SK-N-SH (cell line): ENCODE data around the gene G2E3. TPM values are rescaled to one million over a fixed set of nuclear protein-coding genes. Genes with fewer than 3 reads are reported as not detected.
A peak's percentile ranks its signal among the peaks of the same experiment; 100 is the strongest.

ENCODE experiments used
- CTCF ChIA-PET: fragments of 300-600, 350-600 bp; formaldehyde crosslinking; extraction: SDS; loops from one replicate; lab custom pipeline; 2021; lab: Yijun Ruan, JAX
- POLR2A ChIA-PET: fragments of 350-600 bp; sonication (Branson Sonifier 250); formaldehyde crosslinking; extraction: SDS; loops from one replicate; lab custom pipeline; 2020; ENCODE audit warnings: antibody characterized with exemption, inconsistent platforms; lab: Yijun Ruan, JAX
- DNase-seq: peaks from one replicate; pipeline ENCODE4 v3.0.0; 2012
- H2AFZ ChIP-seq: fragments of 200-600 bp; sonication (generic); 2 replicates; pipeline ENCODE4 v1.8.1; 2016; ENCODE audit warnings: antibody characterized with exemption, mild to moderate bottlenecking, low read depth
- H3F3A ChIP-seq: fragments of 200-600 bp; sonication (generic); replicated peaks from 2 replicates; pipeline ENCODE3; 2016; ENCODE audit warnings: antibody characterized with exemption, mild to moderate bottlenecking; ENCODE audit not compliant: insufficient read depth
- H3K27ac ChIP-seq, 2 experiments: fragments of 200-500 bp in 1 of 2; fragments of 200-600 bp in 1 of 2; sonication (Bioruptor generic) in 1 of 2; sonication (generic), shearing (Covaris generic) in 1 of 2; 2 replicates each; pipeline versions ENCODE4 v1.5.1 to v1.6.1; 2014 to 2016; ENCODE audit warnings: low read depth in 2 of 2, inconsistent platforms in 1 of 2, low read length in 1 of 2, mild to moderate bottlenecking in 1 of 2, mixed read lengths in 1 of 2
- H3K27me3 ChIP-seq: fragments of 200-600 bp; sonication (generic), shearing (Covaris generic); 2 replicates; pipeline ENCODE4 v1.6.1; 2016; ENCODE audit warnings: mixed run types; ENCODE audit not compliant: insufficient read depth
- H3K36me3 ChIP-seq, 2 experiments: fragments of 200-500 bp in 1 of 2; fragments of 200-600 bp in 1 of 2; sonication (Bioruptor generic) in 1 of 2; sonication (generic) in 1 of 2; replicated peaks in 1 of 2; 2 replicates each; pipeline versions ENCODE3 to v1.5.1; 2014 to 2016; ENCODE audit warnings: low read length in 1 of 2, mild to moderate bottlenecking in 1 of 2; ENCODE audit not compliant: insufficient read depth in 2 of 2, control insufficient read depth in 1 of 2
- H3K4me1 ChIP-seq, 2 experiments: fragments of 200-500 bp in 1 of 2; fragments of 200-600 bp in 1 of 2; sonication (Bioruptor generic) in 1 of 2; sonication (generic), shearing (Covaris generic) in 1 of 2; 2 replicates each; pipeline versions ENCODE4 v1.5.1 to v1.6.1; 2014 to 2016; ENCODE audit warnings: low read depth in 1 of 2, low read length in 1 of 2, mixed run types in 1 of 2; ENCODE audit not compliant: insufficient read depth in 2 of 2, control insufficient read depth in 1 of 2
- H3K4me2 ChIP-seq: fragments of 200-600 bp; sonication (generic), shearing (Covaris generic); 2 replicates; pipeline ENCODE4 v1.6.1; 2017; ENCODE audit warnings: mixed run types
- H3K4me3 ChIP-seq, 2 experiments: fragments of 200-500 bp in 1 of 2; fragments of 200-600 bp in 1 of 2; sonication (Bioruptor generic) in 1 of 2; sonication (generic), shearing (Covaris generic) in 1 of 2; 2 replicates each; pipeline versions ENCODE4 v1.5.1 to v1.8.1; 2014 to 2016; ENCODE audit warnings: low read depth in 2 of 2, inconsistent platforms in 1 of 2, low read length in 1 of 2, mild to moderate bottlenecking in 1 of 2, mixed read lengths in 1 of 2, moderate library complexity in 1 of 2
- H3K79me2 ChIP-seq: fragments of 200-600 bp; sonication (generic); 2 replicates; pipeline ENCODE4 v1.8.1; 2017; ENCODE audit warnings: mild to moderate bottlenecking; ENCODE audit not compliant: insufficient read depth
- H3K9ac ChIP-seq: fragments of 200-600 bp; sonication (generic); 2 replicates; pipeline ENCODE4 v1.6.1; 2017; ENCODE audit warnings: mixed run types
- H3K9me2 ChIP-seq: fragments of 200-600 bp; sonication (generic); 2 replicates; pipeline ENCODE4 v1.6.1; 2017; ENCODE audit warnings: mixed run types
- H3K9me3 ChIP-seq: fragments of 200-600 bp; sonication (generic); 2 replicates; pipeline ENCODE4 v1.6.1; 2017; ENCODE audit warnings: mixed run types, mild to moderate bottlenecking, moderate library complexity
- H4K20me1 ChIP-seq: fragments of 200-600 bp; sonication (generic); 2 replicates; pipeline ENCODE4 v1.6.1; 2017; ENCODE audit warnings: mild to moderate bottlenecking, mixed run types; ENCODE audit not compliant: insufficient read depth
- CHD2 ChIP-seq: fragments of 150-350 bp; IDR thresholded peaks from 2 replicates; pipeline ENCODE4 v1.6.1; 2018; ENCODE audit warnings: low read length; ENCODE audit not compliant: partially characterized antibody
- GABPA ChIP-seq: IDR thresholded peaks from 2 replicates; pipeline ENCODE4 v1.4.0; 2012; ENCODE audit warnings: low read depth, mild to moderate bottlenecking
- MXI1 ChIP-seq: IDR thresholded peaks from 2 replicates; pipeline ENCODE4 v1.6.1; 2012; ENCODE audit warnings: mild to moderate bottlenecking, low read depth, low read length, improper control_type of control experiment
- RAD21 ChIP-seq: IDR thresholded peaks from 2 replicates; pipeline ENCODE4 v1.6.1; 2012; ENCODE audit warnings: mild to moderate bottlenecking, low read length
- SIN3A ChIP-seq: IDR thresholded peaks from 2 replicates; pipeline ENCODE4 v1.6.1; 2012; ENCODE audit warnings: low read depth, mild to moderate bottlenecking, low read length, moderate library complexity, borderline replicate concordance
- SMC3 ChIP-seq: IDR thresholded peaks from 2 replicates; pipeline ENCODE4 v1.6.1; 2012; ENCODE audit warnings: low read depth, low read length, improper control_type of control experiment
- YY1 ChIP-seq: IDR thresholded peaks from 2 replicates; pipeline ENCODE4 v1.4.0; 2012; ENCODE audit warnings: low read depth, mild to moderate bottlenecking
- WGBS: methylation state at CpG from one replicate; pipeline ENCODE4 v1.1.6; 2017; ENCODE audit warnings: low lambda C conversion rate; 5-methylcytosine and 5-hydroxymethylcytosine counted together
- polyA plus RNA-seq, 3 experiments: library from polyadenylated mRNA; depleted of rRNA; stranded (reverse); fragments of >200 nt; gene quantifications; 2 replicates each; pipeline ENCODE4 v1.2.3, GENCODE V29; 2012
- TF ChIP-seq, protein P1 (sequence below): fragments of 200-600 bp; sonication (generic); IDR thresholded peaks from 2 replicates; pipeline ENCODE4 v1.6.1; 2017; ENCODE audit warnings: antibody characterized with exemption, mild to moderate bottlenecking, moderate library complexity
- TF ChIP-seq, protein P2 (sequence below): IDR thresholded peaks from 2 replicates; pipeline ENCODE4 v1.4.0; 2012; ENCODE audit warnings: low read depth, borderline replicate concordance
- TF ChIP-seq, protein P3 (sequence below): IDR thresholded peaks from 2 replicates; pipeline ENCODE4 v1.4.0; 2012; ENCODE audit warnings: low read depth
- TF ChIP-seq, protein P4 (sequence below): IDR thresholded peaks from 2 replicates; pipeline ENCODE4 v1.4.0; 2012; ENCODE audit warnings: low read depth, borderline replicate concordance

The G2E3 gene
- polyA plus RNA-seq, 1 of the 3 experiments (the other 2 are of a cell fraction) = 2.9 TPM

DNA sequence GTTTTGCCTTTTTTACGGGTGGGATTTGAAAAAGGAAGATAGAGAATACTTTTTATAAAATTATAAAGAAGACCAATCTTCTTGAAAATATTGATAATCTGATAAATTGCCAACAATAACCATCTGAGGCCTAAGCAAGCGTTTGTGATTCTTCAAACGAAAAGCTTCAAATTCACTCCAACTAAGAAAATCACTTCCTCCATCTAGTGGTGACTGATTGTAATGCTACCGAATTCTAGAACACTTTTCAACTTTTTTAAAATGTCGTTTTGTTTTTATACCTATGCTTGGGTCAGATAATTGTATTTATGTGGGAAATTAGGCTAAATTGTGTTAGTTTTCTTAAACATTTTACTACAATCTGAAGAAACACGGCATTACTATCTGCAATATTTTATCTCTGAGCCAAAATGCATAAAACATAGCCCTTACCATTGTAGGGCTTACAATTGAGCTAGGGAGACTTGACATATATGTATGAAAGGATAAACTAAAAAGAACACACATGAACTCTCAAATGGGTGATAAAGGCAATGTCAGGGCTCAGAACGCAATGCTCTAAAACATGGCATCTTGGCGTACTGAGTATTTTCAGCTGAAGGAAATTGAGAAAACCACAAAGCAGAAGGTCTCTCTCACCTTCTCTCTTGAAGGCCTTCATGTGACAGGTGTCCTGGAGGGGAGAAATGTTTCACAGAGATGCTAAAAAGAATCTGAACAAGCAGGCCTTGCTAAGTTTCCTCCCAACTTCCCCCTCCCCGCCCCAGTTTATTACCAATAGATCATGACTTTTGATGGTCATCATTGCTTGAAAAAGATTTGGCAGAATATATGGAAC, 36.8 kb upstream of the G2E3 start:
- no peaks in the 10 kb centered on the region for H3K27me3 ChIP-seq
- ChIA-PET CTCF (interaction anchor here (0.5 to 4.6 kb wide), 24 partner anchors 9 to 200 kb away, joined by 3 to 30 read pairs (median 4); no protein-coding TSS in a partner anchor), POLR2A (no interaction called here)
- no peaks in the 10 kb centered on the region for H3K79me2 ChIP-seq
- 38% methylated on average over 9 of the region's 9 CpGs for WGBS
- H3K27ac ChIP-seq = no peak overlapping the region
- TF ChIP-seq GABPA = no peak
- TF ChIP-seq RAD21 = peak; percentile 63
- TF ChIP-seq CHD2 = no peak
- TF ChIP-seq SMC3 = peak; percentile 22; the same call in 1 of the 2 replicates
- TF ChIP-seq, protein P1, sequence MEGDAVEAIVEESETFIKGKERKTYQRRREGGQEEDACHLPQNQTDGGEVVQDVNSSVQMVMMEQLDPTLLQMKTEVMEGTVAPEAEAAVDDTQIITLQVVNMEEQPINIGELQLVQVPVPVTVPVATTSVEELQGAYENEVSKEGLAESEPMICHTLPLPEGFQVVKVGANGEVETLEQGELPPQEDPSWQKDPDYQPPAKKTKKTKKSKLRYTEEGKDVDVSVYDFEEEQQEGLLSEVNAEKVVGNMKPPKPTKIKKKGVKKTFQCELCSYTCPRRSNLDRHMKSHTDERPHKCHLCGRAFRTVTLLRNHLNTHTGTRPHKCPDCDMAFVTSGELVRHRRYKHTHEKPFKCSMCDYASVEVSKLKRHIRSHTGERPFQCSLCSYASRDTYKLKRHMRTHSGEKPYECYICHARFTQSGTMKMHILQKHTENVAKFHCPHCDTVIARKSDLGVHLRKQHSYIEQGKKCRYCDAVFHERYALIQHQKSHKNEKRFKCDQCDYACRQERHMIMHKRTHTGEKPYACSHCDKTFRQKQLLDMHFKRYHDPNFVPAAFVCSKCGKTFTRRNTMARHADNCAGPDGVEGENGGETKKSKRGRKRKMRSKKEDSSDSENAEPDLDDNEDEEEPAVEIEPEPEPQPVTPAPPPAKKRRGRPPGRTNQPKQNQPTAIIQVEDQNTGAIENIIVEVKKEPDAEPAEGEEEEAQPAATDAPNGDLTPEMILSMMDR = peak; percentile 74
- TF ChIP-seq, protein P2, sequence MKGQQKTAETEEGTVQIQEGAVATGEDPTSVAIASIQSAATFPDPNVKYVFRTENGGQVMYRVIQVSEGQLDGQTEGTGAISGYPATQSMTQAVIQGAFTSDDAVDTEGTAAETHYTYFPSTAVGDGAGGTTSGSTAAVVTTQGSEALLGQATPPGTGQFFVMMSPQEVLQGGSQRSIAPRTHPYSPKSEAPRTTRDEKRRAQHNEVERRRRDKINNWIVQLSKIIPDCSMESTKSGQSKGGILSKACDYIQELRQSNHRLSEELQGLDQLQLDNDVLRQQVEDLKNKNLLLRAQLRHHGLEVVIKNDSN = no peak
- no peaks in the 10 kb centered on the region for H3K36me3 ChIP-seq
- no peaks in the 10 kb centered on the region for H3F3A ChIP-seq
- no peak overlapping the region; the same call in 1 of the 2 replicates for H2AFZ ChIP-seq
- H4K20me1 ChIP-seq = no peaks in the 10 kb centered on the region
- no peaks in the 10 kb centered on the region for H3K9me2 ChIP-seq
- H3K4me2 ChIP-seq = no peak overlapping the region
- no peaks in the 10 kb centered on the region for H3K9me3 ChIP-seq
- peak; percentile 8 for DNase-seq
- H3K4me1 ChIP-seq = no peaks in the 10 kb centered on the region
- no peak overlapping the region for H3K4me3 ChIP-seq
- no peak overlapping the region for H3K9ac ChIP-seq

DNA sequence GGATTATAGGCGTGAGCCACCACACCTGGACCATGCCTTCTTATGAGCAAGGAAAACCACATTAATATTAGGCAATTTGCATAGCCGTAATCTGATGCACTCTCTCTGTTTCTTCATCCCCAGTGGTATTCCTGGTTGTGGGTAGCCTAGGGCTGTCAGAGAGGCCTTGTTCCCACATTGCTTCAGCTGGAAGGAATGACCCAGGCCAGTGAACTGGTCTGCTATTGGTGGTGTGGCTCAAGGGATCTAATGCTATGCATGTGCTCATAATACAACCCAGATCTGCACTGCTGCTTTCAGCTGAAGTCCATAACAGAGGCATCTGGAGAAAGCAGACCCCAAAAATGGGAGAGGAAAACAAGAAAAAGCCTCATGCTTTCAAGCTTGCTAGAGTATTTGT, 33.1 kb upstream of the G2E3 start:
- ChIA-PET CTCF (interaction anchor here (1.2 kb wide), 1 partner anchor 9 kb away, joined by 3 read pairs; no protein-coding TSS in a partner anchor), POLR2A (no interaction called here)
- Histone ChIP-seq H3K4me3 (no peak overlapping the region), H3K4me1 (no peaks in the 10 kb centered on the region), H3F3A (no peaks in the 10 kb centered on the region), H3K9me3 (no peaks in the 10 kb centered on the region), H3K27ac (no peak overlapping the region), H3K9ac (no peak overlapping the region), H2AFZ (no peak overlapping the region), H3K27me3 (no peaks in the 10 kb centered on the region), H4K20me1 (no peaks in the 10 kb centered on the region), H3K36me3 (no peaks in the 10 kb centered on the region), H3K9me2 (no peaks in the 10 kb centered on the region), H3K79me2 (no peaks in the 10 kb centered on the region), H3K4me2 (no peak overlapping the region)
- no peak for TF ChIP-seq YY1
- TF ChIP-seq SIN3A = no peak
- TF ChIP-seq CHD2 = no peak
- TF ChIP-seq, protein P3, sequence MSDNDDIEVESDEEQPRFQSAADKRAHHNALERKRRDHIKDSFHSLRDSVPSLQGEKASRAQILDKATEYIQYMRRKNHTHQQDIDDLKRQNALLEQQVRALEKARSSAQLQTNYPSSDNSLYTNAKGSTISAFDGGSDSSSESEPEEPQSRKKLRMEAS = no peak
- TF ChIP-seq, protein P4, sequence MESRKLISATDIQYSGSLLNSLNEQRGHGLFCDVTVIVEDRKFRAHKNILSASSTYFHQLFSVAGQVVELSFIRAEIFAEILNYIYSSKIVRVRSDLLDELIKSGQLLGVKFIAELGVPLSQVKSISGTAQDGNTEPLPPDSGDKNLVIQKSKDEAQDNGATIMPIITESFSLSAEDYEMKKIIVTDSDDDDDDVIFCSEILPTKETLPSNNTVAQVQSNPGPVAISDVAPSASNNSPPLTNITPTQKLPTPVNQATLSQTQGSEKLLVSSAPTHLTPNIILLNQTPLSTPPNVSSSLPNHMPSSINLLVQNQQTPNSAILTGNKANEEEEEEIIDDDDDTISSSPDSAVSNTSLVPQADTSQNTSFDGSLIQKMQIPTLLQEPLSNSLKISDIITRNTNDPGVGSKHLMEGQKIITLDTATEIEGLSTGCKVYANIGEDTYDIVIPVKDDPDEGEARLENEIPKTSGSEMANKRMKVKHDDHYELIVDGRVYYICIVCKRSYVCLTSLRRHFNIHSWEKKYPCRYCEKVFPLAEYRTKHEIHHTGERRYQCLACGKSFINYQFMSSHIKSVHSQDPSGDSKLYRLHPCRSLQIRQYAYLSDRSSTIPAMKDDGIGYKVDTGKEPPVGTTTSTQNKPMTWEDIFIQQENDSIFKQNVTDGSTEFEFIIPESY = no peak
- no peak for TF ChIP-seq MXI1
- TF ChIP-seq, protein P2 = no peak
- TF ChIP-seq GABPA = no peak
- no peak for DNase-seq
- WGBS = 77% methylated on average over 2 of the region's 2 CpGs
